ENCODE data around the gene CCNB1IP1.

DNA sequence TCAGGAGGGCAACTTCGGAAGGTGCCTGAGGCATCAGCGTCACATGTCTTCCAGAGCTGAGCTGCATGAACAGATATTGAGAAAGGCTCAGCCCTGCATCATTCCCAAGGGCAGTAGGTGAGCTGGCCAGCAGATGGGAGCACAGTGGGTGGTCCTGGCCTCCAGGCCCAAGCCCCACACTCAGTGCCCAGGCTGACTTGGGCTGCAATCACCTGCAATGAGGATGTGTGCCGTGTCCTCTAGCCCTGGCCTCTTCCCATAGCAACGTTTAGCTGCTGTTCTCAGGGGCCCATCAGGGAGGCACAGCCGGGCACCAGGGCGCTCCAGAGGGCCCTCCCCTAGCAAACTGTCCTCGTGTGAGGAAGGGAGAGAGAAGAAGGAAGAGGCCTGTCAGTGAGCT, 48.3 kb upstream of the CCNB1IP1 start:
- TF ChIP-seq CTCF (IDR thresholded peaks at IDR 0.05), result no peak
- no peak for TF ChIP-seq POLR2A (IDR thresholded peaks at IDR 0.05)

Data from tibial nerve (tissue), 3 donors.